Hepatocyte (in vitro differentiated cells): ENCODE results near the gene MRPL10. TPM values are rescaled to one million over a fixed set of nuclear protein-coding genes. Genes with fewer than 3 reads are reported as not detected.

Source experiments
- DNase-seq: peaks from one replicate; pipeline ENCODE4 v3.0.0-alpha.2; 2016; ENCODE audit warnings: low spot score
- H2AFZ ChIP-seq: fragments of 200-600 bp; sonication (generic); 2 replicates; pipeline ENCODE4 v1.6.0; 2016; ENCODE audit warnings: antibody characterized with exemption, mild to moderate bottlenecking
- H3K27ac ChIP-seq: fragments of 200-600 bp; sonication (generic); 2 replicates; pipeline ENCODE4 v1.5.1; 2016; ENCODE audit warnings: mild to moderate bottlenecking
- H3K27me3 ChIP-seq: fragments of 200-600 bp; sonication (generic); 2 replicates; pipeline ENCODE4 v1.6.1; 2016
- H3K36me3 ChIP-seq: fragments of 200-600 bp; sonication (generic); replicated peaks from 2 replicates; pipeline ENCODE4 v1.5.1; 2016; ENCODE audit warnings: low read depth; ENCODE audit not compliant: insufficient read depth
- H3K4me1 ChIP-seq: fragments of 200-600 bp; sonication (generic); 2 replicates; pipeline ENCODE4 v1.5.1; 2016; ENCODE audit warnings: mild to moderate bottlenecking, moderate library complexity; ENCODE audit not compliant: insufficient read depth
- H3K4me2 ChIP-seq: fragments of 200-600 bp; sonication (generic); 2 replicates; pipeline ENCODE4 v1.6.0; 2016
- H3K4me3 ChIP-seq: fragments of 200-600 bp; sonication (generic); 2 replicates; pipeline ENCODE4 v1.5.1; 2016; ENCODE audit warnings: mild to moderate bottlenecking
- H3K79me2 ChIP-seq: fragments of 200-600 bp; sonication (generic); 2 replicates; pipeline ENCODE4 v1.6.0; 2017; ENCODE audit warnings: mild to moderate bottlenecking
- H3K9me2 ChIP-seq: fragments of 200-600 bp; sonication (generic); replicated peaks from 2 replicates; pipeline ENCODE4 v1.6.0; 2017; ENCODE audit warnings: mild to moderate bottlenecking; ENCODE audit not compliant: insufficient read depth
- H3K9me3 ChIP-seq: fragments of 200-600 bp; sonication (generic); 2 replicates; pipeline ENCODE4 v1.5.1; 2016; ENCODE audit warnings: low read depth, mild to moderate bottlenecking
- H4K20me1 ChIP-seq: fragments of 200-600 bp; sonication (generic); 2 replicates; pipeline ENCODE4 v1.6.0; 2016; ENCODE audit warnings: mild to moderate bottlenecking; ENCODE audit not compliant: insufficient read depth, poor library complexity, severe bottlenecking
- EZH2 ChIP-seq: fragments of 200-600 bp; sonication (generic); IDR thresholded peaks from 2 replicates; pipeline ENCODE4 v1.6.1; 2016; ENCODE audit warnings: antibody characterized with exemption, mild to moderate bottlenecking, borderline replicate concordance
- EZH2phosphoT487 ChIP-seq: fragments of 200-600 bp; sonication (generic); IDR thresholded peaks from one replicate; pipeline ENCODE4 v1.6.1; 2018; ENCODE audit warnings: antibody characterized with exemption, mild to moderate bottlenecking, low read depth, moderate library complexity; ENCODE audit not compliant: unreplicated experiment, severe bottlenecking
- WGBS: methylation state at CpG from one replicate; pipeline ENCODE4 v1.1.6; 2016; ENCODE audit warnings: low lambda C conversion rate; ENCODE audit errors: missing lambda C conversion rate; 5-methylcytosine and 5-hydroxymethylcytosine counted together
- polyA plus RNA-seq: library from polyadenylated mRNA; unstranded; fragments of >200 nt; fragmentation: Nextera tagmentation; extraction: Ambion mirVana; gene quantifications from 2 replicates; pipeline ENCODE4 v1.2.1, GENCODE V29; 2016
- total RNA-seq: library from RNA; depleted of rRNA; stranded (reverse); fragments of >200 nt; gene quantifications from 2 replicates; pipeline ENCODE4 v1.2.3, GENCODE V29; 2014
- TF ChIP-seq, protein P1 (sequence below): fragments of 200-600 bp; sonication (generic); IDR thresholded peaks from 2 replicates; pipeline ENCODE4 v1.5.1; 2016; ENCODE audit warnings: antibody characterized with exemption, mild to moderate bottlenecking; ENCODE audit not compliant: poor library complexity

The MRPL10 gene
- total and polyA plus RNA-seq, 2 experiments from 2014 or later, result 30.7 to 33.7 TPM

GRCh38 chr17:47860386-47860785 lies 29.0 kb upstream of the MRPL10 start:
- no peak for TF ChIP-seq EZH2
- Histone ChIP-seq H3K4me1 (peaks cover 4% of the 10 kb centered on the region), H3K27me3 (peaks cover 15% of the 10 kb centered on the region), H3K9me2 (no peaks in the 10 kb centered on the region), H3K36me3 (no peaks in the 10 kb centered on the region), H3K79me2 (no peaks in the 10 kb centered on the region), H3K9me3 (no peaks in the 10 kb centered on the region), H3K27ac (no peak overlapping the region), H3K4me2 (no peak overlapping the region), H2AFZ (no peak overlapping the region), H3K4me3 (no peak overlapping the region), H4K20me1 (no peaks in the 10 kb centered on the region)
- no peak for DNase-seq
- 93% methylated on average over 5 of the region's 5 CpGs for WGBS

GRCh38 chr17:47857551-47858455 lies 26.5 kb upstream of the MRPL10 start:
- TF ChIP-seq EZH2 (no peak), EZH2phosphoT487 (no peak)
- TF ChIP-seq, protein P1, sequence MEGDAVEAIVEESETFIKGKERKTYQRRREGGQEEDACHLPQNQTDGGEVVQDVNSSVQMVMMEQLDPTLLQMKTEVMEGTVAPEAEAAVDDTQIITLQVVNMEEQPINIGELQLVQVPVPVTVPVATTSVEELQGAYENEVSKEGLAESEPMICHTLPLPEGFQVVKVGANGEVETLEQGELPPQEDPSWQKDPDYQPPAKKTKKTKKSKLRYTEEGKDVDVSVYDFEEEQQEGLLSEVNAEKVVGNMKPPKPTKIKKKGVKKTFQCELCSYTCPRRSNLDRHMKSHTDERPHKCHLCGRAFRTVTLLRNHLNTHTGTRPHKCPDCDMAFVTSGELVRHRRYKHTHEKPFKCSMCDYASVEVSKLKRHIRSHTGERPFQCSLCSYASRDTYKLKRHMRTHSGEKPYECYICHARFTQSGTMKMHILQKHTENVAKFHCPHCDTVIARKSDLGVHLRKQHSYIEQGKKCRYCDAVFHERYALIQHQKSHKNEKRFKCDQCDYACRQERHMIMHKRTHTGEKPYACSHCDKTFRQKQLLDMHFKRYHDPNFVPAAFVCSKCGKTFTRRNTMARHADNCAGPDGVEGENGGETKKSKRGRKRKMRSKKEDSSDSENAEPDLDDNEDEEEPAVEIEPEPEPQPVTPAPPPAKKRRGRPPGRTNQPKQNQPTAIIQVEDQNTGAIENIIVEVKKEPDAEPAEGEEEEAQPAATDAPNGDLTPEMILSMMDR, result no peak
- H3K4me2 ChIP-seq, result no peak overlapping the region
- no peak overlapping the region for H3K4me3 ChIP-seq
- H3K9me3 ChIP-seq, result no peaks in the 10 kb centered on the region
- no peaks in the 10 kb centered on the region for H3K36me3 ChIP-seq
- no peak overlapping the region for H2AFZ ChIP-seq
- no peak for DNase-seq
- H3K27ac ChIP-seq, result no peak overlapping the region
- peaks cover 41% of the 10 kb centered on the region for H3K27me3 ChIP-seq
- WGBS, result 77% methylated on average over 8 of the region's 16 CpGs
- H4K20me1 ChIP-seq, result no peaks in the 10 kb centered on the region
- no peaks in the 10 kb centered on the region for H3K9me2 ChIP-seq
- H3K4me1 ChIP-seq, result peaks cover 3% of the 10 kb centered on the region
- H3K79me2 ChIP-seq, result no peaks in the 10 kb centered on the region

- TF ChIP-seq EZH2phosphoT487 (no peak), EZH2 (no peak)
- TF ChIP-seq, protein P1, result no peak
- no peaks in the 10 kb centered on the region for H3K36me3 ChIP-seq
- H3K27ac ChIP-seq, result no peak overlapping the region
- no peak overlapping the region for H3K4me2 ChIP-seq
- H3K27me3 ChIP-seq, result peaks cover 51% of the 10 kb centered on the region
- no peaks in the 10 kb centered on the region for H4K20me1 ChIP-seq
- H2AFZ ChIP-seq, result no peak overlapping the region
- H3K9me3 ChIP-seq, result no peaks in the 10 kb centered on the region
- H3K4me1 ChIP-seq, result no peaks in the 10 kb centered on the region
- DNase-seq, result no peak
- H3K9me2 ChIP-seq, result no peaks in the 10 kb centered on the region
- H3K4me3 ChIP-seq, result no peak overlapping the region
- no peaks in the 10 kb centered on the region for H3K79me2 ChIP-seq
Observed at GRCh38 chr17:47856830-47857229, 25.5 kb upstream of the MRPL10 start.

DNA sequence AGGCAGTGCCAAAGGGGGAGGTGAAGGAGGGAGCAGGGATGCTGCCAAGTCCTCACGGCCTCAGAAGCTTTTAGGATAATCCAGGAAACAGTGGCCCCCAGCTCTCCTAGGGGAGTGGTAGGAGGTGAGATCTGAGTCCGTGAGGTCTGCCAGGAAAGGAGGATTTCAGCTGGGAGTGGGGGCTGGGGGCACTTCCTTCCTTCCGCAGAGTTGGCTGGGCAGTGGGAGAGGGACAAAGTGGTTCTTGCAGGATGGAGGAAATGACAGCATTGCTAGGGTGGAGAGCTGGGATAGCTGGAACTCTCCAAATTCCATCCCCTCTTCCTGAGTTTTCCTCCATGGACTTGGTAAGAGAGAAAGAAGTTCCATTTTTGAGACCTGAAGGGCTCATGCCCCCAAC lies 24.4 kb upstream of the MRPL10 start:
- Histone ChIP-seq H3K27me3 (peaks cover 53% of the 10 kb centered on the region), H4K20me1 (no peaks in the 10 kb centered on the region)
- 37% methylated on average over 3 of the region's 3 CpGs for WGBS

More for the DNA sequence above, 24.4 kb upstream of the MRPL10 start:
- Histone ChIP-seq H3K9me2 (no peaks in the 10 kb centered on the region), H3K4me1 (peaks cover 5% of the 10 kb centered on the region), H3K36me3 (no peaks in the 10 kb centered on the region), H2AFZ (no peak overlapping the region), H3K9me3 (no peaks in the 10 kb centered on the region), H3K4me2 (no peak overlapping the region), H3K79me2 (no peaks in the 10 kb centered on the region), H3K27ac (no peak overlapping the region), H3K4me3 (no peak overlapping the region)
- TF ChIP-seq EZH2phosphoT487, result no peak
- TF ChIP-seq, protein P1, result no peak
- no peak for TF ChIP-seq EZH2
- no peak for DNase-seq
